ENCODE results near the gene PHF8. TPM values are rescaled to one million over a fixed set of nuclear protein-coding genes. Genes with fewer than 3 reads are reported as not detected.

Gene PHF8
- total RNA-seq, 1 experiment from 2014 or later, result 17.7 TPM

- H3K36me3 ChIP-seq (replicated peaks; ENCODE audit: control insufficient read depth, insufficient read depth, low read length), result no peaks in the 10 kb centered on the region; the same call in 1 of the 2 replicates
- H3K27me3 ChIP-seq (ENCODE audit: control insufficient read depth, insufficient read depth, low read length), result no peaks in the 10 kb centered on the region
- H3K4me3 ChIP-seq (ENCODE audit: insufficient read depth, low read depth, low read length), result no peak overlapping the region
- no peak for DNase-seq
Measured at GRCh38 chrX:53969540-53969939, 74.7 kb downstream of the PHF8 start.

GRCh38 chrX:53950130-53950733 is 94.0 kb downstream of the PHF8 start:
- no peak for DNase-seq
- Histone ChIP-seq H3K36me3 (replicated peaks; ENCODE audit: control insufficient read depth, insufficient read depth, low read length) (no peaks in the 10 kb centered on the region), H3K4me3 (ENCODE audit: insufficient read depth, low read depth, low read length) (no peak overlapping the region), H3K27me3 (ENCODE audit: control insufficient read depth, insufficient read depth, low read length) (no peaks in the 10 kb centered on the region)

- no peaks in the 10 kb centered on the region for H3K27me3 ChIP-seq (ENCODE audit: control insufficient read depth, insufficient read depth, low read length)
- H3K36me3 ChIP-seq (replicated peaks; ENCODE audit: control insufficient read depth, insufficient read depth, low read length), result peaks cover 1% of the 10 kb centered on the region; the same call in 1 of the 2 replicates
- no peak overlapping the region for H3K4me3 ChIP-seq (ENCODE audit: insufficient read depth, low read depth, low read length)
- no peak for DNase-seq
Measured at GRCh38 chrX:53940180-53940579, 104.1 kb downstream of the PHF8 start.

- no peak for DNase-seq
- H3K36me3 ChIP-seq (replicated peaks; ENCODE audit: control insufficient read depth, insufficient read depth, low read length), result peaks cover 1% of the 10 kb centered on the region; the same call in 1 of the 2 replicates
- H3K27me3 ChIP-seq (ENCODE audit: control insufficient read depth, insufficient read depth, low read length), result no peaks in the 10 kb centered on the region
- H3K4me3 ChIP-seq (ENCODE audit: insufficient read depth, low read depth, low read length), result no peak overlapping the region
Measured at GRCh38 chrX:53939127-53939526, 105.1 kb downstream of the PHF8 start.

- no peak for DNase-seq
- H3K36me3 ChIP-seq (replicated peaks; ENCODE audit: control insufficient read depth, insufficient read depth, low read length), result no peaks in the 10 kb centered on the region
- no peaks in the 10 kb centered on the region for H3K27me3 ChIP-seq (ENCODE audit: control insufficient read depth, insufficient read depth, low read length)
- no peak overlapping the region for H3K4me3 ChIP-seq (ENCODE audit: insufficient read depth, low read depth, low read length)
Measured at GRCh38 chrX:53930515-53931380, 113.5 kb downstream of the PHF8 start.

GRCh38 chrX:53926030-53926429 is 118.2 kb downstream of the PHF8 start:
- DNase-seq, result no peak
- Histone ChIP-seq H3K36me3 (replicated peaks; ENCODE audit: control insufficient read depth, insufficient read depth, low read length) (no peaks in the 10 kb centered on the region), H3K27me3 (ENCODE audit: control insufficient read depth, insufficient read depth, low read length) (no peaks in the 10 kb centered on the region), H3K4me3 (ENCODE audit: insufficient read depth, low read depth, low read length) (no peak overlapping the region)

GRCh38 chrX:53918702-53919101 is 125.6 kb downstream of the PHF8 start:
- no peak for DNase-seq
- Histone ChIP-seq H3K4me3 (ENCODE audit: insufficient read depth, low read depth, low read length) (no peak overlapping the region), H3K27me3 (ENCODE audit: control insufficient read depth, insufficient read depth, low read length) (no peaks in the 10 kb centered on the region), H3K36me3 (replicated peaks; ENCODE audit: control insufficient read depth, insufficient read depth, low read length) (no peaks in the 10 kb centered on the region)

GRCh38 chrX:53900623-53901022 is 143.7 kb downstream of the PHF8 start:
- no peak for DNase-seq
- Histone ChIP-seq H3K36me3 (replicated peaks; ENCODE audit: control insufficient read depth, insufficient read depth, low read length) (no peaks in the 10 kb centered on the region), H3K27me3 (ENCODE audit: control insufficient read depth, insufficient read depth, low read length) (no peaks in the 10 kb centered on the region), H3K4me3 (ENCODE audit: insufficient read depth, low read depth, low read length) (no peak overlapping the region)

GRCh38 chrX:53895270-53895669 is 149.0 kb downstream of the PHF8 start:
- H3K4me3 ChIP-seq (ENCODE audit: insufficient read depth, low read depth, low read length), result no peak overlapping the region
- H3K27me3 ChIP-seq (ENCODE audit: control insufficient read depth, insufficient read depth, low read length), result no peaks in the 10 kb centered on the region
- DNase-seq, result no peak
- H3K36me3 ChIP-seq (replicated peaks; ENCODE audit: control insufficient read depth, insufficient read depth, low read length), result no peaks in the 10 kb centered on the region

Other genes with a start within 250 kb of the PHF8 start
- 9.6 and 12.4 TPM in 2 replicates for gene FAM120C, start 138.8 kb upstream of the PHF8 start, total RNA-seq (2014; rRNA removed; shearing (Covaris generic))

All from H7 (cell line).